OCI-LY3 (cell line): Measurements from ENCODE around the gene SYNPO2L.
"Not testable (repeated sequence)": the region's sequence is repeated elsewhere in the genome, so short reads cannot be mapped to it uniquely, and the experiment has no call there.

Experiments
- H2AFZ ChIP-seq: fragments of 200-600, 300-600 bp; shearing (Covaris generic); 2 replicates; pipeline ENCODE4 v1.6.0; 2014; ENCODE audit warnings: antibody characterized with exemption, low read depth, low read length
- H3K27ac ChIP-seq: fragments of 200-600, 300-600 bp; sonication (generic); 2 replicates; pipeline ENCODE4 v1.5.1; 2014; ENCODE audit warnings: mild to moderate bottlenecking, low read length, moderate library complexity, mixed read lengths
- H3K27me3 ChIP-seq: fragments of 200-600, 300-600 bp; sonication (generic); 2 replicates; pipeline ENCODE4 v1.6.1; 2014; ENCODE audit warnings: low read depth, low read length, mixed read lengths
- H3K36me3 ChIP-seq: fragments of 200-600, 300-600 bp; sonication (generic); replicated peaks from 2 replicates; pipeline ENCODE3; 2014; ENCODE audit warnings: low read depth, low read length, mixed read lengths
- H3K4me1 ChIP-seq: fragments of 300-600, 200-600 bp; sonication (generic); 2 replicates; pipeline ENCODE4 v1.6.1; 2014; ENCODE audit warnings: low read length, mixed read lengths
- H3K4me2 ChIP-seq: fragments of 200-600, 300-600 bp; sonication (generic); 2 replicates; pipeline ENCODE4 v1.6.1; 2014; ENCODE audit warnings: low read length, mixed read lengths
- H3K4me3 ChIP-seq: fragments of 300-600, 200-600 bp; sonication (generic); 2 replicates; pipeline ENCODE4 v1.5.1; 2014; ENCODE audit warnings: antibody characterized with exemption, mild to moderate bottlenecking, low read length, moderate library complexity
- H3K79me2 ChIP-seq: fragments of 300-600, 200-600 bp; shearing (Covaris generic); 2 replicates; pipeline ENCODE4 v1.6.1; 2014; ENCODE audit warnings: mild to moderate bottlenecking, low read length, mixed read lengths
- H3K9ac ChIP-seq: fragments of 300-600, 200-600 bp; shearing (Covaris generic); 2 replicates; pipeline ENCODE4 v1.6.0; 2014; ENCODE audit warnings: mild to moderate bottlenecking, low read length, moderate library complexity
- H3K9me3 ChIP-seq: fragments of 200-600, 300-600 bp; shearing (Covaris generic); 2 replicates; pipeline ENCODE4 v1.6.1; 2014; ENCODE audit warnings: low read length, mixed read lengths; ENCODE audit not compliant: insufficient read depth
- H4K20me1 ChIP-seq: fragments of 200-600, 300-600 bp; sonication (generic); 2 replicates; pipeline ENCODE4 v1.6.1; 2016; ENCODE audit warnings: low read length, mixed read lengths; ENCODE audit not compliant: insufficient read depth
- EZH2phosphoT487 ChIP-seq: fragments of 200-600 bp; shearing (Covaris generic); IDR thresholded peaks from 2 replicates; pipeline ENCODE4 v1.6.1; 2018; ENCODE audit warnings: antibody characterized with exemption, mixed run types, low read depth
- TF ChIP-seq, protein P1 (sequence below): fragments of 200-600, 300-600 bp; sonication (generic); IDR thresholded peaks from 2 replicates; pipeline ENCODE4 v1.5.1; 2014; ENCODE audit warnings: antibody characterized with exemption, low read length, low read depth

The SYNPO2L gene

DNA sequence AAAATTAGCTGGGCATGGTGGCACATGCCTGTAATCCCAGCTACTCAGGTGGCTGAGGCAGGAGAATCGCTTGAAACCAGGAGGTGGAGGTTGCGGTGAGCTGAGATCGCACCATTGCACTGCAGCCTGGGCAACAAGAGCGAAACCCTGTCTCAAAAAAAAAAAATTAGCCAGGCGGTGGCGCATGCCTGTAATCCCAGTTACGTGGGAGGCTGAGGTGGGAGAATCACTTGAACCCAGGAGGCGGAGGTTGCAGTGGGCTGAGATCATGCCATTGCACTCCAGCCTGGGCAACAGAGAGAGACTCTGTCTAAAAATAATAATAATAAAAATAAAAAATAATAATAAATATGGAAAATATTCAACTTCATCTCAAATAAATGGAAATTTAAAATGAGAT is 38.7 kb downstream of the SYNPO2L start:
- not testable (repeated sequence) for H3K27me3 ChIP-seq, H4K20me1 ChIP-seq, H3K4me3 ChIP-seq, H3K4me1 ChIP-seq, H3K36me3 ChIP-seq, H3K27ac ChIP-seq, H3K79me2 ChIP-seq, H3K9me3 ChIP-seq, H3K4me2 ChIP-seq, H3K9ac ChIP-seq, H2AFZ ChIP-seq

DNA sequence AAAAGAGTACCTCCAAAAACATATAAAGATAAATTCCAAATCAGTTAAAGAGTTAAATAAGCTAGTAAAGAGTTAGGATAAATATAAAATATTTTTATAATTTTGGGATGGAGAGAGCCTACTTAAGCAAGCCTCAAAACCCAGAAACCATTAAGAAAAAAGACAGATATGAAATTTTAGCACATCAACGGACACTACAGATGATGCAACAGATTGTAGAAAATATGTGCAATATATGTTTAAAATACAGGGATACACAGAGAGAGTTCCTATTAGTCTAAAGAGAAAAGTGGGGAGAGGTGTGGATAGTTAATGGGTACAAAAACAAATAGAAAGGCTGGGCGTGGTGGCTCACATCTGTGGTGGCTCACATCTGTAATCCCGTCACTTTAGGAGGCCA is 41.1 kb downstream of the SYNPO2L start:
- H3K4me2 ChIP-seq = no peak overlapping the region
- TF ChIP-seq EZH2phosphoT487 = no peak
- H3K36me3 ChIP-seq = no peaks in the 10 kb centered on the region
- no peak overlapping the region for H2AFZ ChIP-seq
- no peaks in the 10 kb centered on the region for H3K79me2 ChIP-seq
- H3K9ac ChIP-seq = no peak overlapping the region
- no peak overlapping the region for H3K4me3 ChIP-seq
- no peak overlapping the region for H3K27ac ChIP-seq
- no peaks in the 10 kb centered on the region for H3K27me3 ChIP-seq
- H4K20me1 ChIP-seq = no peaks in the 10 kb centered on the region
- H3K9me3 ChIP-seq = no peaks in the 10 kb centered on the region
- H3K4me1 ChIP-seq = no peaks in the 10 kb centered on the region

DNA sequence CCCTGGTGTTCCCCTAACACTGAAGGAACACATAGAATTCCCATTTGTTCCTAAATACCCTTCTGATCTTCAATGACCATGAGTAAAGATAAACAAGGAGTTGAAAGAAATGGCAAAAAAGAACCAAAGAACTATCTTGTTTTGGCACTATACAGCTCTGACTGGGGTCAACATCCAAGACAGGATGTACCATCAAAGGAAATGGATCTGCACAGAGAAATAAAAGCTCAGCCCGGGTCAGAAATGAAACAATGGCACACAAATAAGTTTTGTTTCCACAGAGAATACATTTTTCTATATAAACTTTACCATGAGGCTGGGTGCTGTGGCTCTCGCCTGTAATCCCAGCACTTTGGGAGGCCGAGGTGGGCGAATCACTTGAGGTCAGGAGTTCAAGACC is 46.7 kb downstream of the SYNPO2L start:
- no peak overlapping the region for H3K4me2 ChIP-seq
- H3K4me3 ChIP-seq = no peak overlapping the region
- H3K9me3 ChIP-seq = no peaks in the 10 kb centered on the region
- H3K79me2 ChIP-seq = no peaks in the 10 kb centered on the region
- no peak overlapping the region for H3K27ac ChIP-seq
- no peak overlapping the region for H3K9ac ChIP-seq
- H2AFZ ChIP-seq = no peak overlapping the region
- H3K27me3 ChIP-seq = no peaks in the 10 kb centered on the region
- no peaks in the 10 kb centered on the region for H3K4me1 ChIP-seq
- TF ChIP-seq, protein P1, sequence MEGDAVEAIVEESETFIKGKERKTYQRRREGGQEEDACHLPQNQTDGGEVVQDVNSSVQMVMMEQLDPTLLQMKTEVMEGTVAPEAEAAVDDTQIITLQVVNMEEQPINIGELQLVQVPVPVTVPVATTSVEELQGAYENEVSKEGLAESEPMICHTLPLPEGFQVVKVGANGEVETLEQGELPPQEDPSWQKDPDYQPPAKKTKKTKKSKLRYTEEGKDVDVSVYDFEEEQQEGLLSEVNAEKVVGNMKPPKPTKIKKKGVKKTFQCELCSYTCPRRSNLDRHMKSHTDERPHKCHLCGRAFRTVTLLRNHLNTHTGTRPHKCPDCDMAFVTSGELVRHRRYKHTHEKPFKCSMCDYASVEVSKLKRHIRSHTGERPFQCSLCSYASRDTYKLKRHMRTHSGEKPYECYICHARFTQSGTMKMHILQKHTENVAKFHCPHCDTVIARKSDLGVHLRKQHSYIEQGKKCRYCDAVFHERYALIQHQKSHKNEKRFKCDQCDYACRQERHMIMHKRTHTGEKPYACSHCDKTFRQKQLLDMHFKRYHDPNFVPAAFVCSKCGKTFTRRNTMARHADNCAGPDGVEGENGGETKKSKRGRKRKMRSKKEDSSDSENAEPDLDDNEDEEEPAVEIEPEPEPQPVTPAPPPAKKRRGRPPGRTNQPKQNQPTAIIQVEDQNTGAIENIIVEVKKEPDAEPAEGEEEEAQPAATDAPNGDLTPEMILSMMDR = no peak
- TF ChIP-seq EZH2phosphoT487 = no peak
- H4K20me1 ChIP-seq = no peaks in the 10 kb centered on the region
- H3K36me3 ChIP-seq = no peaks in the 10 kb centered on the region

DNA sequence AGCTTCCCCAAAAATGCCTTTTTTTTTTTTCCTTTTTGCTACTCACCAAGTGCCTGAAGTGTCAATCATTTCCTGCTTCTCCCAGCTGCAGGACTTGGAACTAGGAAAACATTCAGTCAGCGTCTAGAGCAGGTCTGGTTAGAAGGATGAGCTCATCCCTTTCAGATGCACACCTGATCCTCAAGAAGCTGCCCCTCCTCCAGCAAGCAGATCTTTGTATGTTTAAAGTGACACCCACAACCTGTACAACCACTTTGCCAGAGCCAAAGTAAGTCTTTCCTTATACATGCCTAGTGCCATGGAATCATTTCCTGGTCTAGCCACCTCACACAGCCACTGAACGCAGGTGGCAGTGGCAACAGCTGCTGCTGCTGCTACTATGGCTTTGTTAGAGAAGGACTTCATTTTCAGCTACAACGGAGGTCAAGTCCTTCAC is 54.3 kb downstream of the SYNPO2L start:
- no peak for TF ChIP-seq EZH2phosphoT487
- TF ChIP-seq, protein P1 = no peak
- Histone ChIP-seq H3K4me2 (no peak overlapping the region), H4K20me1 (no peaks in the 10 kb centered on the region), H3K36me3 (no peaks in the 10 kb centered on the region), H3K27me3 (no peaks in the 10 kb centered on the region), H3K4me3 (no peak overlapping the region), H3K79me2 (no peaks in the 10 kb centered on the region), H2AFZ (no peak overlapping the region), H3K27ac (no peak overlapping the region), H3K9me3 (no peaks in the 10 kb centered on the region), H3K4me1 (no peaks in the 10 kb centered on the region), H3K9ac (no peak overlapping the region)

DNA sequence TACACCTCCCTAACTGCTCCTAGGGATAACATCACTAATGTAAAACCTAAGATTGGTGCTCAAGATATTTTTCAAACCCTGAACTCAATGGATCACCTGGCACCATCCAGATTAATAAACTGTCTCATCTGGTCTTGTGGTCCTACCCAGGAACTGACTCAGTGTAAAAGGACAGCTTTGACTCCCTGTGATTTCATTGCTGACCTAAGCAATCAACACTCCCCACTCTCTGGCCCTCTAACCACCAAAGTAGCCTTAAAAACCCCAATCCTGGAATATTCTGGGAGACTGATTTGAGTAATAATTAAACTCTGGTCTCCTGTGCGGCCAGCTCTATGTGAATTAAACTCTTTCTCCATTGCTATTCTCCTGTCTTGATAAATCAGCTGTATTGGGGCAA is 58.5 kb downstream of the SYNPO2L start:
- H3K36me3 ChIP-seq = no peaks in the 10 kb centered on the region
- H3K4me2 ChIP-seq = no peak overlapping the region
- H3K4me3 ChIP-seq = no peak overlapping the region
- no peaks in the 10 kb centered on the region for H3K4me1 ChIP-seq
- H4K20me1 ChIP-seq = no peaks in the 10 kb centered on the region
- H3K27me3 ChIP-seq = no peaks in the 10 kb centered on the region
- H3K27ac ChIP-seq = no peak overlapping the region
- H3K9me3 ChIP-seq = no peaks in the 10 kb centered on the region
- no peaks in the 10 kb centered on the region for H3K79me2 ChIP-seq
- H3K9ac ChIP-seq = no peak overlapping the region
- no peak overlapping the region for H2AFZ ChIP-seq
- TF ChIP-seq, protein P1 = no peak
- no peak for TF ChIP-seq EZH2phosphoT487
